ENCODE data around the gene CCNL2.

DNA sequence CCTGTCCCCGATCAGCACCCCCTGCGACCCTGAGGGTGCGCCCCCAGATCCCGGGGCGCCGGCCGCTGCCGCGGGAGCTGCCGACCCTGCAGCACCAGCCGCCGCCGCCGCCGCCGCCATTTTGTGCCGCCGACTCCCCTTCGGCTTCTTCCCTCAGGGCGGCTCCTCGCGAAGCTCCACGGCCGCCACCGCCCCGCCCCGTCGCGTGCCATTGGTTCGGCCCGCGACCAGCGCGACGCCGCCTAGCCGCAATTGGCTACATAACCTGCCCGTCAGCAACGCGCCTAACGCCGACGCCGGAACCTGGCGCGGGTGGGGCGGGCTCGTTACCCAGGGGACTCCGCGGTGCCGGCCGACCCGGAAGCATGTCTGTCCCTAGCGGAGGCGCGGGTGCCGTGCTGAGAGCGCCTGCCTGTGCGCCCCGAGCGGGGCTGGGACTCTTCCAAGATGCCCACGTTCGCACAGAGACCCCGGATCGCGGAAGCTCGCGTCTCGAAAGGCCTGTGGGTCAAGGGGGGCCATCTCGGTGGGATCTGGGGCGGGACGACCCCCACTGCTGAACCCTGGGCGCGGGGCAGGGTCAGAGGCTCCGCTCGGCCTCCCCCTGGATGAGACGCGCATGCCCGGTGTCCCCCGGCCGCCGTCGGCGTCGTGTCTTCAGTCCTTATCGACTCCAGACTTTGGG, at the start of gene CCNL2:
- TF ChIP-seq POLR2A (IDR thresholded peaks at IDR 0.05) (no peak), EP300 (IDR thresholded peaks at IDR 0.05) (no peak)
- TF ChIP-seq, protein P1, sequence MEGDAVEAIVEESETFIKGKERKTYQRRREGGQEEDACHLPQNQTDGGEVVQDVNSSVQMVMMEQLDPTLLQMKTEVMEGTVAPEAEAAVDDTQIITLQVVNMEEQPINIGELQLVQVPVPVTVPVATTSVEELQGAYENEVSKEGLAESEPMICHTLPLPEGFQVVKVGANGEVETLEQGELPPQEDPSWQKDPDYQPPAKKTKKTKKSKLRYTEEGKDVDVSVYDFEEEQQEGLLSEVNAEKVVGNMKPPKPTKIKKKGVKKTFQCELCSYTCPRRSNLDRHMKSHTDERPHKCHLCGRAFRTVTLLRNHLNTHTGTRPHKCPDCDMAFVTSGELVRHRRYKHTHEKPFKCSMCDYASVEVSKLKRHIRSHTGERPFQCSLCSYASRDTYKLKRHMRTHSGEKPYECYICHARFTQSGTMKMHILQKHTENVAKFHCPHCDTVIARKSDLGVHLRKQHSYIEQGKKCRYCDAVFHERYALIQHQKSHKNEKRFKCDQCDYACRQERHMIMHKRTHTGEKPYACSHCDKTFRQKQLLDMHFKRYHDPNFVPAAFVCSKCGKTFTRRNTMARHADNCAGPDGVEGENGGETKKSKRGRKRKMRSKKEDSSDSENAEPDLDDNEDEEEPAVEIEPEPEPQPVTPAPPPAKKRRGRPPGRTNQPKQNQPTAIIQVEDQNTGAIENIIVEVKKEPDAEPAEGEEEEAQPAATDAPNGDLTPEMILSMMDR (IDR thresholded peaks at IDR 0.05): peak in 5 of 7 experiments; percentile 56 to 81 (median 65)
